GM21723 (cell line): ENCODE results near the gene ACSF2.

Experiments used
- ATAC-seq: cut with Tn5 transposase; IDR thresholded peaks from one replicate; pipeline ENCODE4 v1.9.1; 2021; ENCODE audit warnings: mild to moderate bottlenecking, moderate library complexity; ENCODE audit not compliant: unreplicated experiment

The ACSF2 gene

DNA sequence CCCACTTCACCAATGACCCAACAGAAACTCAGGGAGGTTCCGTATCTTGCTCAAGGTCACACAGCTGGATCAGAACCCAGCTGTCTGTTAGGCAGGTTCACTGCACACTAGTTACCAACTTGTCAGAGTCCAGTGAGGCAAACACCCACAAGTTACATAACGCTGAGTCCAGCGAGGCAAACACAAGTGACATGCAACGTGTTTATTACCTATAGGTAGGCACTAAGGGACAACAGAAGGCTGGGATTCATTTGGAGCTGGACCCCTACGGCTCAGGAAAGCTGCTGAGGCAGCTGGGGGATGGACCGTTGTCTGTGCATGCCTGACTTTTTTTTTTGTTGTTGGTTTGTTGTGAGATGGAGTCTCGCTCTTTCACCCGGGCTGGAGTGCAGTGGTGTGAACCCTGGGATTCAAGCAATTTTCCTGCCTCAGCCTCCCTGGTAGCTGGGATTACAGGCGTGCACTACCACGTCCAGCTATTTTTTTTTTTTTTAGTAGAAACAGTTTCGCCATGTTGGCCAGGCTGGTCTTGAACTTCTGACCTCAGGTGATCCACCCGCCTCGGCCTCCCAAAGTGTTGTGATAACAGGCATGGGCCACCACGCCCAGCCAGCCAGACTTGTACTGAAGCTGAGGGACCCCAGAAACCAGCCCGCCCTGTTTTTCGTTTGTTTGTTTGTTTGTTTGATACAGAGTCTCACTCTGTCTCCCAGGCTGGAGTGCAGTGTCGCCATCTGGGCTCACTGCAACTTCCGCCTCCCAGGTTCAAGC is 50.7 kb downstream of the ACSF2 start:
- ATAC-seq = no peak

DNA sequence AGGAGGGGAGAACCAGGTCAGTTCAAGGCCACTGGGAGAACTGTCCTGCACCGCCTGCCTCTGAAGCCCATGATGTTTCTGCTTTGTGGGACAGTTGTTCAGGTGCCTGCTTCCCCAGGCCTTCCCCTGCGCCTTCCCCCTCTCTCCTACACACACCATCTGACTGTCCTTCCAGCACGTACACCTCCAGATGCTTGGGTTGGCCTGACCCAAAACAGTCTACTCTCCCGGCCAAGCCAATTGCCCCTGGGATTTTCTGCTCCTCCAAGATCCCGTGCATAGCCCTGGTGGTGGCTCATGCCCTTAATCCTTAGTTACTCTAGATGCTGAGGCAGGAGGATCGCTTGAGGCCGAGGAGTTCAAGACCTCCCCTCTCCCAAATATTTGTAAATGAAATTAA is 52.0 kb downstream of the ACSF2 start:
- no peak for ATAC-seq

DNA sequence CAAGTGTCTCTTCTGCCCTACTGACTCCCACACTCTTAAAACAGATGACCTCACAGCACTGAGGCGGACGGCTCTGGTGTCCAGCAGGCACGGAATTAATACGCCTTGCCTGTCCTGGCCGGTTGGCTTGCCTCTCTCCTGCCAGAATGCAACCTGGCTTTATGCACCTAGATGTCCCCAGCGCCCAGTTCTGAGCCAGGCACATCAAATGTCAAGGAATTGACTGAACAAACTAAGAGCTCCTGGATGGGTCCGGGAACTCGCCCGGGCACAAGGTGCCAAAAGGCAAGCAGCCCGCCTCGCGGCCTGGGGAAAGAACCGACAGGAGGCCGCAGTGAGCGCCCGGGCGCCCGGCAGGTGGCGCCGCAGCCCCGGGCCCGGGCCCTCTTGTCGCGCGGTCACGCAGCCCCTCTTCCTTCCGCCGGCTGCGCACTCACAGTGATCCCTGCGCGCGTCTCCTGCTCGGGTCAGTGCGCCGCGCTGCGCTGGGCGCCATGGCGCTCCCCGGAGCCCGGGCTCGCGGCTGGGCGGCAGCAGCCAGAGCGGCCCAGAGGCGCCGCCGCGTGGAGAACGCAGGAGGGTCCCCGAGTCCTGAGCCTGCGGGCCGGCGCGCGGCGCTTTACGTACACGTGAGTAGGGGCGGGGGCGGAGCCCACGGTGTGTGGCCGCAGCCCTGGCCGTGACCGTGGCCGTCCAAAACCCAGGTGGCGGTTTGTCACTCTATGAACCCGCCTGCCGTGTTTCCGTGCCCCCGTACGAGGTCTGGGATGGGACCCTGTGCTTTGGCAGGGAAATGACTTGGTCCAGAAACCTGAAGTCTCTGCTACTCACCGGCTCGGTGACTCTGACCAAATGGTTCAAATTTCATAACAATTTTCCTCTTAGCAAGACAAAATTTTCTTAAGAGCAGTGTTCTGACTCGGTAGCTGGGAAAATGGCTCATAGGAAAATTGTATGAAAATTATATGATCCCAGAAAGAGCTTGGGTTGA is 52.7 kb downstream of the ACSF2 start, which contains the start of gene RSAD1:
Gene RSAD1, plus strand, starts transcription at position 470 of the 991 bp plus-strand sequence. Its CDS starts 25 bp downstream, at position 495.
- peak; percentile 87 for ATAC-seq

DNA sequence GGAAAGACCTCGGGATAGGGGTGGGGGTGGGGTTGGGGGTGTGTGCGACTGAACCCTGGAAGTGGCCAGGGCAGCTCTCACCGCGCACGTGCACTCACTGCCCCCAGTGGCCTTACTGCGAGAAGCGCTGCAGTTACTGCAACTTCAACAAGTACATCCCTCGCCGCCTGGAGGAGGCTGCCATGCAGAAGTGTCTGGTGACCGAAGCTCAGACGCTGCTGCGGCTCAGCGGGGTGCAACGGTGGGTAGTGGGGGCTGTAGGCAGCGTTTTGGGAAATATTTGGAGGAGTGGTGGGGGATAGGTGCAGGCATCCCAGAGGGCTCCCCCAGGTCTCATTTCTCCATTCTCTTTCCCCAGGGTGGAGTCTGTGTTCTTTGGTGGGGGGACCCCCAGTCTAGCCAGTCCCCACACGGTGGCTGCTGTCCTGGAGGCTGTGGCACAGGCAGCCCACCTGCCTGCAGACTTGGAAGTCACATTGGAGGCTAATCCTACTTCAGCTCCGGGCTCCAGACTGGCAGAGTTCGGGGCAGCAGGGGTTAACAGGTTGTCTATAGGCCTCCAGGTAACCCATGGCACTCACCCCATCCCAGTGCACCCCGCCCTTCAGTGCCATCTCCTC is 53.6 kb downstream of the ACSF2 start:
- ATAC-seq = no peak

DNA sequence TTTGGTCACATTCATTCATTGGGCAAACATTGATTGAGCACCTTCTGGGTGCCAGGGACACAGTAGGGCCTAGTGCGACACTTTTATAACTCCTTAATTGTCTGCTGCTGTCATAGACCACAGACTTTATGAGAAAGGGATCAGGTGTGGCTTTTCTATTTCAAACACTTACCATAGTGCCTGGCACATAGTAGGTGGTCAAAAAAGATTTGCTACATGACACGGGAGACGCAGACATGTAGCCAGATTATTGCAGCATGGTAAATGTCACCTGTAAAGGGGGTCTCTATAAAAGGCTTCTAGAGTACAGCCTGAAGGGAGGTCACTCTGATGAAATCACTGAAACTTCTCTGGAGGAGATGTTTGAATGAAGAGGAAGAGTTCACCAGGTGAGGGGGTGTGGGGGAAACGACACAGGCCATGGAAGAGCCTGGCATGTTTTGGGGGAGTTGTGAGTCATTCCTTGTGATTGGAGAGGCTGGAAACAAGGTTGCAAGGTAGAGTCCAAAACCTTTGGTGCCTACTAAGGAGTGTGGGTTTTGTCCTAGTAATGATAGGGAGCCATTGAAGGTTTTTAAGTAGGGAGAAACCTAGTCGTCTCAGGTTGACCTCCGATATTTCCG is 54.2 kb downstream of the ACSF2 start:
- ATAC-seq = no peak

DNA sequence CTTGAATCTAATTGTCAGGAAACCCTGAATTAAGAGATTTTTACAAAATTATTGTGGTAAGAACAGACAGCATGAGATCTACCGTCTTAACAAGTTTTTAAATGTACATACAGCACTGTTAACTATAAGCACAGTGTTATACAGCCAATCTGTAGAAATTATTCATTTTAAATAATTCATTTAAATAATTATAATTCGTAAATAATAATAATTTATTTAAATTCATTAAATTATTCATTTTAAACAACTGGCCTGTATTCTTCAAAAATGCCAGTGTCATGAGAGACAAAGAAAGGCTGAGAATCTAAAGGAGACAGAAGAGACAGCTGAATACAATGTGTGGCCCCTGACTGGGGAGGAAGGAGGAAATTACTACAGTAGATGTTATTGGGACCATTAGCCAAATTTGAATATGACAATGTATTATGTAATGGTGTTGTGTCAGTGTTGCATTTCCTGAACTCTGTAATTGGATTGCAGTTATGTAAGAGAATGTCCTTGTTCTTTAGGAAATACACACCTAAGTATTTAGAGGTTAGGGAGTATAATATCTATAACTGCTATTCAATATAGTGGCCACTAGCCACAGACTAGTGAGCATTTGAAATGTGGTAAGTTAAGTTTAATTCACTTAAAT is 55.0 kb downstream of the ACSF2 start:
- ATAC-seq = no peak

DNA sequence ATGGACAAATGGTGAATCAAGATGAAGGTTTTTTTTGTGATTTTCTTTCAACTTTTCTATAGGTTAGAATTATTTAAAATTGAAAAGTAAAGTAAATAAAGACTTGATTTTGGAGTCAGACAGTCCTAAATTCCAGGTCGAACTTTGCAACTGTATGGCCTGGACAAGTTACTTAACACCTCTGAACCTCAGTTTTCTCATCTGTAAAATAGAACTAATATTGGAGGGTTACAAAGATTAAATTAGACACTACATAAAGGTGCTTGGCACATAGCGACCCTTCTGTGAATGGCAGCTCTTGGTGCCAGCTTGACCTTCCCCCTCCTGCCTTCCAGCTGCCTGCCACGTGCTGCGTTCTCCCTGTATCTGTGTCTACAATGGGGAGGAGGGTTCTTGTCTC is 55.6 kb downstream of the ACSF2 start:
- ATAC-seq = no peak

DNA sequence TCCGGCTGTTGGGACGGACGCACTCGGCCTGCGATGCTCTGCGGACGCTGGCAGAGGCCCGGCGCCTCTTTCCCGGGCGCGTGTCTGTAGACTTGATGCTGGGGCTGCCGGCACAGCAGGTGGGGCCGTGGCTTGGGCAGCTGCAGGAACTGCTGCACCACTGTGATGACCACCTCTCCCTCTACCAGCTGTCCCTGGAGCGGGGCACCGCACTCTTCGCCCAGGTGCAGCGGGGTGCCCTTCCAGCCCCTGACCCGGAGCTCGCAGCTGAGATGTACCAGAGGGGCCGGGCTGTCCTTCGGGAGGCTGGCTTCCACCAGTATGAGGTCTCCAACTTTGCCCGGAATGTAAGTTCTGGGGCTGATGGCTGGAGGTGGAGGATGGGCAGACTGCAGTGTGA is 56.1 kb downstream of the ACSF2 start:
- no peak for ATAC-seq

DNA sequence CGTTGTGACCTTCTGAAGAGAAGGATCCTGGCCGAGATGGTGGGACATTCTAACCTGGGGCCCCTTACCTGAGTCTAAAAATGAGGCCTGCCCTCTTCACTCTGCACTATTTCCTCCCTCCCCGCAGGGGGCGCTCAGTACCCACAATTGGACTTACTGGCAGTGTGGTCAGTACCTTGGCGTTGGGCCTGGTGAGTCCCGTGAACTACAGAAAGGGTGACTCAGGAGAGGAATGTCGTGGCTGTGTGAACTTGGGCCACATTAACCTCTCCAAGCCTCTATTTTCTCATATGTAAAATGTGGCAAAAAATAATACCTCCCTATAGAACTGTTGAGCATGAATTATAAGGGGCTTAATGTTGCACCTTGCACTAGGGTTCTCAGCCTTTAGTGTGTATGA is 56.5 kb downstream of the ACSF2 start:
- ATAC-seq = no peak

DNA sequence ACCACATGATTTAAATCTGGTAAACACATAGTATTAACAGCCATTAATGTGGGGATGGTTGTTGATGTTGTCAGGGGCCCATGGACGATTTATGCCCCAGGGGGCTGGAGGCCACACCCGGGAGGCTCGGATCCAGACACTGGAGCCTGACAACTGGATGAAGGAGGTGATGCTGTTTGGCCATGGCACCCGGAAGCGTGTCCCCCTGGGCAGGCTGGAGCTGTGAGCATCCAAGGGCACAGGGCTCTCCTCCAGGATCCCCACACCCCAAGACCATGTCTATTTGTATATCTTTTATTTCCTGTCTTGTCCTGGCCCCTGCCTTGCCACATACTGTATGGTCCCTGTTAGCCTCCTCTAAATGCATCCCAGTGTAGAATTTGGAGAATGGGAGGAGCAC is 57.2 kb downstream of the ACSF2 start:
- ATAC-seq = no peak

DNA sequence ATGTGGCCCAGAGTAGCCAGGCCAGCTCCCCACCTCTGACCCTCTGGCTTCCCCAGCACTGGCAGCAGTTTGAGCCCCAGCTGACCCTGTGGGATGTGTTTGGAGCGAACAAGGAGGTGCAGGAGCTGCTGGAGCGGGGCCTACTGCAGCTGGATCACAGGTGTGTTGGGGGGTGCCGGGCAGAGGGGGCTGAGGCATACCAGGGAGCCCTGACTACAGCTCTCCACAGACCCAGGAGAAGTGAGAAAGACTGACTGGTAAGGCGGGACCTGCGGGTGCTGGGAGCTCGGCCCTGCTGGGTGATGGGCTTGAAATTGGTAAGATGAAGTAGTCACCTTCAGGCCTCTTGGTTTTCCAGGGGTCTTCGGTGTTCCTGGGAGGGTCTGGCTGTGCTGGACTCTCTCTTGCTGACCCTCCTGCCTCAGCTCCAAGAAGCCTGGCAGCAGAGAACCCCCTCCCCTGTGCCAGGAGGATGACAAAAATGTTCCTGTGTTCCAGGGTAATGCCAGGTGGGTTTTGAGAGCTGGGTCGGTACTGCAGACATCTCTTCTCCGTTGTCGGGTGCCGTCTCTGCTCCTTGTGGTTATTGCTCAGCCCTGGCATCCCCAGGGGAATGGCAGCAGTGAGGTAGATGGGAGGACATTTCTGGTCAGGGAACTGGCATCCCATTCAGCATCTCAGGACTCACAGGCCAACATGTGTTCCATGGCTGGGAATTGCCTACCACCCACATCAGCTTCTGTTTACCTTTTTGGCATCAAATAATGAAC is 58.6 kb downstream of the ACSF2 start:
- ATAC-seq = no peak

DNA sequence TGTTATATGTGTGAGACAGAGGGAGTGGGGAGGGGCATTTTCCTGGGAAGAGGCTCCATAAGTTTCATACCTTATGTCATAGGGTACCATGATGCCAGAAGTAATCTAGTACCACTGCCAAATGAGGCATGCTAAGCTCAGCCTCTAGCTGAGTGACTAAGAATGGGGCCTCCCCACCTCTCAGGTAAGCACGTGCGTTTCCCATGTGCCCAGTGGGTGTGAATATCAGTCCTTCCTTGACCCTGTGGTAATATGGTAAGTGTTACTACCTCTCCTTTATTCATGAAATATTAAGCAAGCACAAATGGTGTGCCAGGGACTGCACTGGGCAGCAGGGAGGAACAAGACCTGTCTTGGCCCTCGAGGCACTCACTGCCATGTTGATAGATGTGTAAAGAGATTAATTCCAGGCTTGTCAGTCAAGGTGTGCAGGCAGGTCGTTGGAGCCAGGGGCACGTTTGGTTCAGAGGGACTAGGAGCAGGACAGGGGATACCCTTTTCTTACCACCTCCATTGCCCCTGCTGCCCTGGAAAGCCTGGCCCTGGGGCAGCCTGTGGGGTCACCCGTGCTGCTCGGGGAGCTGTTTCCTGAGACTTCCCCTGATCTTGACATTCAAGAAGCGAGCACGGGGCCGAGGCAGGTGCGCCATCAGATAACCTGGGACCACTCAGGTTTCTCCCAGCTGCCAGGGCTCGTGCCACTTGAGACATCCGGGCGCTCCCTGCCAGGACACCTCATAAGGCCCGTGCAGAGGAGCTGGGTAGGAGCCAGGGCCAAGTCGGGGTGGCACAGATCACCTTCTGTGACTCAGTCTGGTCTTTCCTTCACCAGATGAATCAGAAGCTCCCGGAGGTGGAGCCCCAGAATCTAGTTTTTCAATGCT is 61.4 kb downstream of the ACSF2 start:
- ATAC-seq = no peak

DNA sequence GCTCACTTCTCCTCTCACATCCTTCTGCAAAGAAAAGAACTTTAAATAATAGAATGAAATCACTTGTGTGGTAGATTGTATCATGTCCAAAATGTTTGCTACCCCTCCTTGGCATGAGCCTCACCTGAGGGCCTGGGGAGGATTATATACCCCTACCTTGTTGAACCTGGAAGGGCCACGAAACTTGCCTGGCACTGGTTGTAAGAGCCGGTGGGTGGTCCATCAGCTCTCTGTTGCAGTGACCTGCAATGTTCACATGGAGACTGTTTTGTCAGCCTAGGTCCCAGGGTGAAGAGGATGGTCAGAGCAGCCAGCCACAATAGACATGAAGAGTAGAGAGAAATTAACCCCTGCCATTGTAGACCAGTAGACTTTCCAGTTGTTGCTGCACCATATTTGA is 62.9 kb downstream of the ACSF2 start:
- ATAC-seq = no peak

DNA sequence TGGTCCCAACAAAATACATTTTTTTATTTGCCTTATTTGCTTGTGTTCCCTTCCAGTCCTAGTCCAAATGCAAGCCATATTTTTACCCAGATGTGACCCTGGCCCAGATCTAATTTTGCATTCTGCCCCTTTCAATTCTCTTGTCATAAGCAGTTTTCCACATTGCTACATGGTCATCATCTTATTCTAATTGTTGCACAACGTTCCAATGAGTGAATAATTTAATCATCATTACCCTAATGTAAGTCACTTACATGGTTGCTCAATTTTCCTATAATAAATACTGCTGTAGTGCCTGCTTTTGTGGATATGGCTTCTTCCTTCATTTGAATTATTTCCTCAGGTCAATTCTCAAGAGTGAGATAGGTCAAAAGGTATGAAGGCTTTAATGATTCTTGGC is 65.5 kb downstream of the ACSF2 start:
- no peak for ATAC-seq

DNA sequence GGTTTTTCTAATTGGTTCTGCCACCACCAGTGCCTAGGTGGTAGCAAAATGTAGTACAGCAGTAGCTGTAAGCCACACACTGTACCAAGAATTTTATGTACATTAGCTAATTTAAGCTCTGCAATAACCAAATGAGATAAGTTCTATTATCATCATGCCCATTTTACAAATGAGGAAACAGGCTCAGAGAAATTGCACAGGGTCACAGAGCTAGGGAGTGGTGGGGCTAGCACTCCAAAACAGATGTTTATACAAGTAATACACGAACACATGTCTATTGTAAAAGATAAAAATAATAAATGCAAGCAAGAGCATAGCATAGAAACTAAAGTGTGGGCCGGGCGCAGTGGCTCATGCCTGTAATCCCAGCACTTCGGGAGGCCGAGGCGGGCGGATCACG is 66.2 kb downstream of the ACSF2 start:
- no peak for ATAC-seq

DNA sequence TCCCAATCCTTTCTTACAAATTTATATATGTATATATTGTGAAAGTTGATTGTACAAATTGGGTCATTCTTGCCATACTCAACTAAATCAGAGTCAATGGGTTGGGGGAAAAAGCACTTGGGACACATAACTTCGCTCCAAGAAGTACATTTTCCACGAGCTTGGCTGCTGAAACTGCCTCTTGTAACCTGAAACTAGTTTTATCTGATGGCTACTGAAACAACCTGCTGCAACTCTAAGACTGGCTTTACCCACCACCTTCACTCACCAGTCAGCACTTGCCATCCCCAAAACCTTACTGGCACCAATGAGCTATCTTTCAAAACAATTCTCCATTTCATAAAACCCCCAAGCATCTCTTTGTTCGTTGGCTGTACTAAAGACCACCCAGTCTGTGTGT is 67.7 kb downstream of the ACSF2 start:
- ATAC-seq = no peak

DNA sequence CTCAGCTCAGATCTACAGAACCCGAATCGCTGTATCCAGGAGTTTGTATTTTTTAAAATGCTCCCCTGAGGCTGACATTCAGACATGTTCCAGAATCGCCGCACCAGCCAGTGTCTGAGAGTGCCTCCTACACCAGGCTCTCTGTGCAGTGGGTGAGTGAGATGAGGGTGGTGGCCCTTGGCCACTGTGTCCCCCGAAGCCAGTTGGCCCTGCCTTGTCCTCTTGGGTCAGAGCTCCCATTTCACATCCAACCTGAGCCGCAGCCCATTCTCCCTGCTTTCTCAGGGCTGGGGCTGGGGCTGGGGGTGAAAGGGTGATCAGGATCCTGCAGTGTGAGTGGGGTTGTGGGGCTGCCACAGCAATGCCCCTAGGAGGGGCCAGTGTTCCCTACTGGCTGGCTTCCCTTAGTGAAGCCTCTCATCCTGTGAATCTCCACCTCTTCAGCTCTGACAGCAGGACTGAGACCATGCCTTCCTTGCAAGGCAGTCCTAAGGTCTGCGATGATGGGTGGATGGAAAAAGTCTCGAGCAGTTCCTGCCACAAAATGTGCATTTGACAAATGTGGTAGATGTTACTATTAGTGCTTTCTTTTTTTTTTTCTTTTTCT is 69.3 kb downstream of the ACSF2 start:
- no peak for ATAC-seq

DNA sequence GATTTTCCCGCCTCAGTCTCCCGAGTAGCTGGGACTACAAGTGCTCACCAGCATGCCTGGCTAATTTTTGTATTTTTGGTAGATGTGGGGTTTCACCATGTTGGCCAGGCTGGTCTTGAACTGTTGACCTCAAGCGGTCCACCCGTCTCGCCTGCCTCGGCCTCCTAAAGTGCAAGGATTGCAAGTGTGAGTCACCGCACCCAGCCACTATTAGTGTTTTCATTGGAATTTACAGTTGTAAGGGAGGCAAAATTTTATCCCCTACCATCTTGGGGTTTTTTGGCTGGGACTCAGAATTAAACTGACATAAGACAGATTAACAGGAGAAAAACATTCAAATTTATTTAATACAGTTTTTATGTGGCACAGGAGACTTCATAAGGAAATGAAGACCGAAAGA is 69.9 kb downstream of the ACSF2 start:
- ATAC-seq = no peak
